ENCODE results near the gene TMEM259. TPM values are rescaled to one million over a fixed set of nuclear protein-coding genes. Genes with fewer than 3 reads are reported as not detected.
A peak's percentile ranks its signal among the peaks of the same experiment; 100 is the strongest.

TMEM259 gene
- total and polyA plus RNA-seq, 9 of the 15 experiments (the other 6 are each of a cell fraction or from before 2014, with no cell fraction given): 0.52 to 231 (median 63.6) TPM

- TF ChIP-seq ZNF79 (CRISPR knock-in tag; IDR thresholded peaks at IDR 0.05; ENCODE audit: low read depth) (no peak), GATAD2A (IDR thresholded peaks at IDR 0.05) (no peak), MXI1 (IDR thresholded peaks at IDR 0.05; ENCODE audit: low read depth, low read length) (peak; percentile 93), ZBTB7A (IDR thresholded peaks at IDR 0.05; ENCODE audit: borderline replicate concordance, control insufficient read depth, low read depth, low read length) (peak; percentile 72), ELF1 (tag; IDR thresholded peaks at IDR 0.05) (no peak), ARHGAP35 (IDR thresholded peaks at IDR 0.05; ENCODE audit: partially characterized antibody) (no peak), SAP30 (IDR thresholded peaks at IDR 0.05; ENCODE audit: borderline replicate concordance, insufficient read depth, low read depth, low read length, poor library complexity, severe bottlenecking) (peak; percentile 85), ZNF707 (CRISPR knock-in tag; conservative IDR thresholded peaks at IDR 0.05) (no peak), EGR1 (conservative IDR thresholded peaks at IDR 0.05) (no peak), SRSF3 (IDR thresholded peaks at IDR 0.05; ENCODE audit: insufficient read depth, low read length) (no peak), HNRNPLL (IDR thresholded peaks at IDR 0.05; ENCODE audit: low read depth, low read length, poor library complexity, severe bottlenecking) (no peak), HDGF (IDR thresholded peaks at IDR 0.05) (no peak), ZBTB8A (IDR thresholded peaks at IDR 0.05; ENCODE audit: partially characterized antibody) (no peak), ZNF318 (IDR thresholded peaks at IDR 0.05; ENCODE audit: borderline replicate concordance in 1 of 2, low read depth in 1 of 2) (no peak)
- TF ChIP-seq, protein P1, sequence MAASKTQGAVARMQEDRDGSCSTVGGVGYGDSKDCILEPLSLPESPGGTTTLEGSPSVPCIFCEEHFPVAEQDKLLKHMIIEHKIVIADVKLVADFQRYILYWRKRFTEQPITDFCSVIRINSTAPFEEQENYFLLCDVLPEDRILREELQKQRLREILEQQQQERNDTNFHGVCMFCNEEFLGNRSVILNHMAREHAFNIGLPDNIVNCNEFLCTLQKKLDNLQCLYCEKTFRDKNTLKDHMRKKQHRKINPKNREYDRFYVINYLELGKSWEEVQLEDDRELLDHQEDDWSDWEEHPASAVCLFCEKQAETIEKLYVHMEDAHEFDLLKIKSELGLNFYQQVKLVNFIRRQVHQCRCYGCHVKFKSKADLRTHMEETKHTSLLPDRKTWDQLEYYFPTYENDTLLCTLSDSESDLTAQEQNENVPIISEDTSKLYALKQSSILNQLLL (CRISPR knock-in tag; IDR thresholded peaks at IDR 0.05; ENCODE audit: borderline replicate concordance): no peak
- TF ChIP-seq, protein P2, sequence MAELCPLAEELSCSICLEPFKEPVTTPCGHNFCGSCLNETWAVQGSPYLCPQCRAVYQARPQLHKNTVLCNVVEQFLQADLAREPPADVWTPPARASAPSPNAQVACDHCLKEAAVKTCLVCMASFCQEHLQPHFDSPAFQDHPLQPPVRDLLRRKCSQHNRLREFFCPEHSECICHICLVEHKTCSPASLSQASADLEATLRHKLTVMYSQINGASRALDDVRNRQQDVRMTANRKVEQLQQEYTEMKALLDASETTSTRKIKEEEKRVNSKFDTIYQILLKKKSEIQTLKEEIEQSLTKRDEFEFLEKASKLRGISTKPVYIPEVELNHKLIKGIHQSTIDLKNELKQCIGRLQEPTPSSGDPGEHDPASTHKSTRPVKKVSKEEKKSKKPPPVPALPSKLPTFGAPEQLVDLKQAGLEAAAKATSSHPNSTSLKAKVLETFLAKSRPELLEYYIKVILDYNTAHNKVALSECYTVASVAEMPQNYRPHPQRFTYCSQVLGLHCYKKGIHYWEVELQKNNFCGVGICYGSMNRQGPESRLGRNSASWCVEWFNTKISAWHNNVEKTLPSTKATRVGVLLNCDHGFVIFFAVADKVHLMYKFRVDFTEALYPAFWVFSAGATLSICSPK (IDR thresholded peaks at IDR 0.05; ENCODE audit: borderline replicate concordance): no peak
These were observed 36.6 kb downstream of the TMEM259 start, which contains the start of gene WDR18 (continued) for GRCh38 chr19:984165-984967.
